Suppressor macrophage (primary cell): ENCODE results near the gene SIAH2.

Source experiments
- DNase-seq, 4 experiments: peaks; one replicate each; pipeline ENCODE4 v3.0.0-alpha.2; 2020 to 2022

Gene SIAH2

DNA sequence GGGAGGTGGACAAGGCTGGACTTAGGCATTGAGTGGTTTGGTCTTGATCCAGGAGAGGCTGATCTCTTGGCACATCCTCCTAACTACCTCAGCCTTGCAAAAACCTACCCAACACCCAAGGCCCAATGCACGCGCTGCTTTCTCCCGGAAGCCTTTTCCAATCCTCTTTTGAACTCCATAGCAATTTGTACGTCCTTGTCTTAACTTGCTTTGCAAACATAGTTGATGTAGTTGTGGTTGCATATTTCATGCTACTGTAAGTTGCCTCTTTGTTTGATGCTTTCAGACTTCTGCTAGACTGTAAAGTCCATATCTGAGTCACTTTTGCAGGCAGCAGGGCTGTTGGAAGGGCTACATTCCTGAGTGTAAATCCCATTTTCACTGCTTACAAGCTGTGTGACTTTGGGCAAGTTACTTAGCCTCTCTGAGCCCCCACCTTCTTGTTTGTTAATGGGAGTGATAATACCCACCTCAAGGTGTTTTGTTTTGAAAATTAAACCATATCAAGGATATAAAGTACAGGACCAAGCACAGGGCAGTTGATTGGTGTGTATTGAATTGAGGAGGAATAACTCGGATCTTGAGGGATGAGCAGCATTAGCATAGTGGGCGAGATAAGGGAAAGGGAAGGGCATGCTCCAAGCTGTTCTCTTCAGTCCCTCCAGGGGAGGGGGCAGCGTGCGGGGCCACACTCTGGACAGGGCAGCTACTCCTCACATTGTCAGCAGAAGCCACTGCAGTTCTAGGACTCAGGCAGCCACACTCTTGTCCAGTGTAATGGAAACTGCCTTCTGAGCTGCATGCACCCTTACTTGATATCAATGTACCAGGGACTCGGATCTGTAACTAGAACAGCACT is 28.8 kb downstream of the SIAH2 start:
- no peak for DNase-seq

DNA sequence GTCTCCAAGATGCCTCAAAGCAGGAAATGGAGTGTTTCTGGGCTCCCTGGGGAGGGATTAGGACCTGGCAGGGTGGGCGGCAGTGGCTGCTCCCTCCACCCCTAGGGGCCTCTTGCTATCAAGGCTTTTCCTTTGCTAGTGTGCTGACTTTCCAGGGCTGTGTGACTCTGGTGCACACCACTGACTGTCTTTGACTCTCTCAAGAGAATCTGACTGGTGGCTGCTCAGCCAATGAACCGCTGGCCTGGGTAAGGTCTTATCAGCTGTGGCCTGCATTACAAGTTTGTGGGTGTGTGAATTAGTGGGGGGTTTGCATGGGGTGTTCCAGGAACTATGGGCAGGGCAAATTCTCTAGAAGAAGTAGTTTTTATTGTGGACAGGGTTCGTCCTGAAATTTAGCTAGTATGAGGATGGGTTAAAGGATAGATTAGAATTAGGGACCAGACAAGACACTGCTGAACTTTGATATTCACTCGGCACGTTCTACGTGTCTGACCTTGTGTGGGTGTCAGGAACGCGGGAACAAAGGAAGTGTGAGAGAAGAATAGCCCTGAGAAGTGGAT is 29.5 kb downstream of the SIAH2 start:
- no peak for DNase-seq

DNA sequence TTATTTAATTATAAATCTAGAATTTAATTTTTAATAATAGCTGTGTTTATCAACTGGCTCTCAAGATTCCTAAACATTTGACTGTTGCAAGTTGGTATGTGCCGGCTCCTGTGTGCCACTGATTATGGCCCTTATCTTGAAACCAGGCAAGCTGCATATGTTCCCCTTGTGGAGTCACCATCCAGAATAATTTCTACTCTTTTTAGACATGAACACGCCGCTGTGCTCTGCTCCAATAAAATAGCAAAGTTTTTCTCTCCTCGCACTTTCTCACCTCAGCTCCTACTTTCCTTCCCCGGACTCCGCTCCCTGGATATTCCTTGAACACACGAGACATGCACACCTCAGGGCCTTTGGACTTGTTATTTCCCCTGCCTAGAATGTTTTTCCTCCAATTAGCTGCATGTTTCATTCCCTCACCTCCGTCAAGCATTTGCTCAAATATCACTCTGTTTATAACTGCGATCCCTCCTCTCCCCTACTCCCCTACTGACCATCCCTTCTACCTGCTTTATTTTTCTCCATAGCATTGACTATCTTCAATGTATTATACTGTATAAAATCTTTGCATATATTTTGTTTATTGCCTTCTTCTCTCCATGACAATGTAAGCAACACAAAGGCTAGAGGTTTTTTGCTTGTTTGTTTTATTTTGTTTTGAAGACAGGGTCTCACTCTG is 33.1 kb downstream of the SIAH2 start:
- DNase-seq, result no peak

DNA sequence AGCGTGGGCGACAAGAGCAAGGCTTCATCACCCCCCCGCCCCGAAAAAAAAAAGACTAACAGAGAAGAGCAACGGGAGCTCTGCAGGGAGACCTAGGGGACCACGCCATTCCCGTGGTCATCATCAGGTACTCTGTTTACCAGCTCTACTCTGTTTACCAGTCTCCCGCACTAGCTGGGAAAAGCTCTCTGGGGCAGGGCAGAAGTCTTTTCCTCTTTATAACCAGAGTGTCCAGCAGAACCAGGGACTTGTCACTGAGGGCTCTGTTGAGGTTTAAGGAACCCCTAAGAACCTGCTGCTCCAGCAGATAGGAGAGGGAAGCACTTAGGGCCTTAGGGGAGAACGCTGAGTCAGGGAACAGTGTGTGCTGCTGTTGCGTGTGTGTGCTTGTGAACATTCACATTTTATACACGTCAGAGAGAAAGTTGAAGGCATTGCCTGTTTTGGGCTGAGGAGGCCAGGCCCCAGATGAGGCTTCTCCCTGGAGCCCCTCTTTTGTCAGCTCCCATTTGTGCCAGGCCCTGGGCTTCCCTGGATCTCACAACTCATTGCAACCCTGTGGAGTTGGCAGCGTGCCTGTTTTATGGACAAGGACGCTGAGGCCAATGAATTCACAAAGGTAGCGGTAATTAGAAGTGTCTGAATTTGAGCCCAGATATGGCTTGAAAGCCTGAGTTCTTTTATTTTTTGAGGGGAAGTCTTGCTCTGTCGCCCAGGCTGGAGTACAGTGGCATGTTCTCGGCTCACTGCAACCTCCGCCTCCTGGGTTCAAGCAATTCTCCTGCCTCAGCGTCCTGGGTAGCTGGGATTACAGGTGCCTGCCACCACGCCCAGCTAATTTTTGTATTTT is 35.1 kb downstream of the SIAH2 start:
- DNase-seq, result peak; percentile 73 to 88 (median 78)

DNA sequence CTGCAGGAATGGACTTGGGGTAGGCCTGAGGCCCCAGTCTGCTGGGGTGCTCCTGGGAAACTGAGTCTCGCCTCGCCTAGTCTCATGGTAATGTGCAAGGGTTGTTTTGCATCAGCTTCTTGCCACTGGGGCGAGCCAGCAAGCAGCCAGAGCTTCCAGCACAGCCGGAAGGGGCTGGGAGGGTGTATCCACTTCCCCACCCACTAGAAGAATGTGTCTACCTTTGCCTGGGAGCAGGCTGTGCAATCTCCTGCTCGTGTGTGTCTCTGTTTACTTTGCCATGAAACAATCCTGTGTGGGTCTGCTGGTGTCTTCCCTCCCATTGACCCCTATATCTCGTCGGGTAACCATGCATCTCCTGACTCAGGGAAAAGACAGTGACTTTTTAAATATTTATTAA is 37.4 kb downstream of the SIAH2 start:
- DNase-seq, result no peak

DNA sequence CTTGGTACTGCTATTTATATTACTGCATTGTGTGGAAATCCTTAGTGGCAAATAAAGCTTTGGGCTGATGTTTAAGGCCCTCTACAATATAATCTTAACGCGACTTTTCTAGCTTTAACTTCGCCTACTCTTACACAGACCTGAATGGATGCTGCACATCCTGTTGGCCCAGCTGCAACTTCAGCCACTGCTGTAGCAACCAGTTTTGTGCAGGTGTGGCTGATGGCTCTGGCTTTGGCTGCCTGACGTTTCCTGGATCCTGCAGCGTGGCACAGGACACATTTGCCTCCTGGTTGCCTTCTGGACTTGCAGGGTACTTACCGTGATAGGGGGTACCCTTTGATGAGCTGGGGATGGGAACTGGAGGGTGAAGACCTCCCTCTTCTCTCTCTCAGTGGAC is 39.0 kb downstream of the SIAH2 start:
- no peak for DNase-seq

DNA sequence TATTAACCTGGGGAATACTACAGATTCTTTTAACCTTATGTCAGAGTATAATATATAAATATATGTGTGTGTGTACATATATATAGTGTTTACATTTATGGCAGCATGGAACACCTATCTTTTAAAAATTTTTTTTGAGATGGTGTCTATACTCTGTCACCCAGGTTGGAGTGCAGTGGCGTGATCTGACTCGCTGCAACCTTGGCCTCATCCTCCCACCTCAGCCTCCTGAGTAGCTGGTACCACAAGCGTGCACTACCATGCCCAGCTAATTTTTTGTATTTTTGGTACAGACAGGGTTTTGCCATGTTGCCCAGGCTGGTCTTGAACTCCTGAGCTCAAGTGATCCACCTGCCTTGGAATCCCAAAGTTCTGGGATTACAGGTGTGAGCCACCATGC is 40.7 kb downstream of the SIAH2 start:
- DNase-seq, result no peak

DNA sequence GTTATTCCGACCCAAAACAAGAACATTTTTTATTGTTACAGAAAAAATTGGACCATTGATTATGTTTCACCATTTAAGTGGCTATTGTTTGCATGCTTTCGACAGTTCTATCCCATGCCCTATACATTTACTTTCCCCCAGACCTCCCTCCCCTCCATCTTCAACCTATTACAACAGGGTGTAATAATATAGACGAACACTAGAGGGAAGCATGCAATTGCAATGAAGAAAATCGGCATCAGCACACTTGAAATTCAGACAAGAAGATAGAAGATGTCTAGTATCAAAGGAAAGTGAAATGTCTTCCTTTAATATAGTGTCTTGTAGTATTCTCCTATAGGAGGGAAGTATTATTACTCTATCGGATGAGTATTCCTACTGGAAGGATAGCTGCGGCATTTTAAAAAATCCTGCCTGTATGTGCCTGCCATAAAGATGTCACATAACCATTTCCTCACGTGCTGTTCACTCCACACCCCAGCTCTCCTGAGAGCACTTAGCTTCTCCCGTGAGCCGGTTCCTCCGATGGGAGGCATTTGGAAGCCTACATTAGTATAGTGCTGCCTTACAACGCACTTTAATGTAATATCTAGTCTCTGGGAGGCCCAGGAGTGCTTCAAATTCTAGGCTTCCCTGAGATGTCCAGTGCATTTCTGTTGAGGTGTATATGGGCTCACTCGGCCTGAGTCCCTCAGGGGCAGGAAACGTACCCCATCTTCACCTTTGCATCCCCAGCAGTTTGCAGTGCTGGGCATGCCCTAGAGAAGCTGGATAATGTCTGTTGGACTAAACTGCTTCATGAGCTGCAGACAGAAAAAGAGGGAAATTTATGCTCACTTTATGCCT is 41.5 kb downstream of the SIAH2 start:
- peak; percentile 35 to 84 (median 66) for DNase-seq

DNA sequence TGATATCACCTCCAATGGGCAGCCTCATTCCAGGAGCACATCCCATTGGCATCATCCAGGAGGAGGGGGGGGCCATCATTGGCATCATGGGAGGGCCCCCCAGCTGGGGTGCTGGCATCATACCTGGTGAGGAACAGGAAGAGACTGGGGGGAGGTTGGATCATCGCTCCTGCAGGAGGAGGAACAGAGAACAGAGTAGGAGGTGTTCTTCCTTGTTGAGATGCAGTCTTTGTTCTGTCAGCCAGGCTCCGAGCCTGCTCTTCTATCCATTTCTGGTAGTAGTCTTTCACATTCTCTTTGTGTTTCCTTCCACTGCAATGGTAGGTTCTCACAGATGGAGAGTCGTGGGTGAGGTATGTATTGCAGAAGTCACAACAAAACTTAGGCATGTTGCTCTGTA is 42.5 kb downstream of the SIAH2 start:
- no peak for DNase-seq

DNA sequence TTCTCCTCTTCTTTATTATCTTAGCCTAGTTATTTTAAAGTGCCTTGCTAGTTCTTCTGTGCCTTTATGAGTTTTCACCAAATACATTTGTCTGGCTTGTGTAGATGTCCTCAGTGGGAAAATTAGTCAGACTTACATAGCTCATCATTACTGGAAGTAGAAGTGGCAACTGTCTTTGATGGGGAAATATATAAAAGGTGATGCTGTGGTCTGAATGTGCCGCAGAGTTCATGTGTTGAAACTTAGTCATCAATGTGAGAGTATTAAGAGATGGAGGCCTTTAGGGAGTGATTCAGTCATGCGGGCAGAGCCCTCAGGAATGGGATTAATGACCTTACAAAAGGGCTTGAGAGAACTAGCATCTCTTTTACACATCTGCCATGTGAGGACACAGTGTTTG is 52.9 kb downstream of the SIAH2 start:
- no peak for DNase-seq

DNA sequence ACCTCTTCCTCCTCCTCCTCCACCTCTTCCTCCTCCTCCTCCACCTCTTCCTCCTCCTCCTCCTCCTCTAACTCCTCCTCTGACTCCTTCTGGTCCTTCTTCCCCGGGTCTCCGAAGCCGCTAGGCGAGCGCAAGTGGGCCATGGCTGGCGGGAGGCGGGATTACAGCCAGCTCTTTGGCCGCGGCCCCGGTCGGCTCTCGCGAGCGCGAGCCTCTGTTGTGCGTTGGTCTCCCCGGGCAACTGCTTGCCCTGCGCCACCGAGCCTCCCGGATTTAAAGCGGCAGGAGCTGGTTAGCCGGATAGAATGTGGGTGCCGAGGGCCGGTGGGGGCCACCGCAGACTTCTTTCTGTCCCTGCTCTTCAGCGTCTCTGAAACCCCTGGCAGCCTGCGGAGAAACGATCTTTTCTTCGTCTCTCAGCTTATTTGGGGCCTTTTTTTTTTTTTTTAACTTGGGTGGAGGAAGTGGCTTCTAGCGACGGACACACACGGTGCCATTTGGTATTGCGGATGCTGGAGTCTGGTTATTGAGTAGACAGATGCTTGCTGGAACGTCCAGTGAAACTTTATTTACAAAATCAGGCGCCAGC is 59.1 kb downstream of the SIAH2 start, which contains the start of gene ERICH6:
ERICH6 (minus strand) TSS at position 165 of the 589 bp plus-strand sequence; CDS start at position 143, 22 bp downstream.
- DNase-seq, result peak; percentile 92 to 96 (median 94)

DNA sequence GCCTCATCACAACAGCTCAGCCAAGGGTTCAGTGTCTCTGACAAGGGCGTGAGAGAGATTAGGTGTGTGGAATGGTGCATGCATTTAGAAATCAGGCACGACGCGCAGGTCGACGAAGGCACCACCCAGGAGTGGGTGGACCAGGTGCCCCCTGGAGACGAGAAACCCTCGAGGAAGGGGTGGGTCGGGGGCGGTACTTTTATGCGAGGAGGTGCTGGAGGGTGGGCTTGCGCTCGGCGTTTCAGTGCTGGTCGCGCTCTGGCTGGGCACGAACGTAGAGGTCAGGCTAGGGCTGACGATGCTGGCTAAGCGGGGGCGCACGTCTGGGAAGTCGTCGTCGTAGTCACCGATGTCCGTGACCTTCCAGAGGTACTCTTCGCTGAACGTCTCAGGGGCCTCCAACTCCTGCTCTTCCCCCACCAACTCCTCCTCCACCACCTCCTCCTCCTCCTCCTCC is 59.6 kb downstream of the SIAH2 start:
- peak in 3 of 4 experiments; percentile 3 to 38 (median 36) for DNase-seq

DNA sequence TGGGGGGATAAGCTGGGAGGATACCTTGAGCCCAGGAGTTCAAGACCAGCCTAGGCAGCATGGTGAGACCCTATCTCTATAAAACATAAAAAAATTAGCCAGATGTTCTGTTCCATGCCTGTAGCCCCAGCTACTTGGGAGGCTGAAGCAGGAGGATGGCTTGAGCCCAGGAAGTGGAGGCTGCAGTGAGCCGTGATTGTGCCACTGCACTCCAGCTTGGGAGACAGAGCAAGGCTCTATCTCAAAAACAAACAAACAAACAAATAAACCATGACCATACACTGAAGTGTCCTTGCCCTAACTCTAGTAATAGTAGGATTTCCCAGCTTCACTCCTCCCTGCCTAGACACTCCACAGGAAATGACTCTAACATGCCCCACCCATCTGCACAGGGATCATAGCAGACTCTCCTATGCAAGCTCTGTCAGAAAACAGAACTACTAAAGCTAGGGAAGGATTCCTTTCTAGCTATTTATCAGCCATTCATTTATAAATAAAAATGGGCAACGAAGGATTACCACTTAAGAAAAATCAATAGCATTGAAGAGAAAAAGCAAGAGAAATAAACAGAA is 63.8 kb downstream of the SIAH2 start:
- DNase-seq, result peak; percentile 32 to 57 (median 48)

DNA sequence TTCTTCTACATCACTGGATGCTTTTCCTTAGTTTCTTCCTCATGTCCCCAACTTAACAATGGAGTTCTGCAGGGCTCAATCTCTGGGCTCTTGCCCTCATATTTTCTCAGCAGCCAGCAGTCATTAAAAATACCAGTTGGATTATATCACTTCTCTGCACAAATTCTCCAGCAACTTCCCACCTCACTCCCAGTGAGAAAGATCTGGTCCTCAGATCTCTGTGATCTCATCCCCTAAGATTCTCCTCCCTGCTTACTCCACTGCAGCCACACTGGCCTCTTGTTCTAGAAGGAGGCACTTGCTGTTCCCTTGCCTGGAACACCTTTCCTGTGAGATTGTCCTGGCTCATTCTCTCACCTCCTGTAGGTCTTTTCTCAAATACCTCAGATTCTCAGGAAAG is 65.3 kb downstream of the SIAH2 start:
- DNase-seq, result no peak

DNA sequence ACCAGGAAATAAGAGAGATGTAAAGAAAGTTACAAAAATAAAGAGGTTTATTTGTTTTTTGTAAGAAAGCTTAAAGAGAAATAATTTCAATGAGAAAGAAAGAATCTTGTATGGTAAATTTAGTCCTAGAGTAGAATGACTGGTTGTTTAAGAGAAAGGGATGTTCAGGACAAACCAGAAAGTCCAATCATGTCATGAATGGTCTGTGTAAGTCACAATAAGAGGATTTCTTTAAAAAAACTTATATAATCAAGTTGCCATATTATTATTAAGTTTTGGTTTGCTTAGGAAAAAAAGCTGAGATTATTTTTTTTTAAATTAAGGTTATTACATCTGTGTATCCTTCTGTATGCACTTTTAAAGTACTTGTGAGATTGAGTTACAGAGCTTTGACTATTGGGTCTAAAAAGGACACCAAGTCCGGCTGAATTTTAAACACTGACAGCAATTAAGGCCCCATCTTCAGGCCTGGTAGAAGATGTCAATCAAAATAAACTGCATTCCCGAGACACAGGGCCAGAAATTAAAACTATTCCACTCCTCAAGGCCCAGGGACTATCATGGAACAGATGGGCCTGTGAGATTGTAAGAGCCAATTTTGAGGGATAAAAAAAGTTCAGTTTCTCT is 71.4 kb downstream of the SIAH2 start:
- DNase-seq, result no peak
